H9 (cell line): Measurements from ENCODE around the gene LIPC. TPM values are rescaled to one million over a fixed set of nuclear protein-coding genes. Genes with fewer than 3 reads are reported as not detected.

Experiments used
- DNase-seq: peaks from one replicate; pipeline ENCODE4 v3.0.0-alpha.2; 2017
- H2AFZ ChIP-seq: one replicate; pipeline ENCODE4 v1.6.1; 2013; ENCODE audit warnings: mild to moderate bottlenecking, low read length, control low read depth, moderate library complexity
- H2AK5ac ChIP-seq: 2 replicates; pipeline ENCODE4 v1.6.1; 2013; ENCODE audit warnings: low read length, control low read depth, mixed read lengths; ENCODE audit not compliant: insufficient read length
- H2BK120ac ChIP-seq: one replicate; pipeline ENCODE4 v1.6.1; 2013; ENCODE audit warnings: low read depth, mild to moderate bottlenecking, low read length, control low read depth, inconsistent platforms; ENCODE audit not compliant: poor library complexity, severe bottlenecking
- H2BK12ac ChIP-seq: 2 replicates; pipeline ENCODE4 v1.6.1; 2013; ENCODE audit warnings: low read length, control low read depth, mixed read lengths, low read depth; ENCODE audit not compliant: insufficient read length
- H2BK15ac ChIP-seq: 2 replicates; pipeline ENCODE4 v1.6.1; 2013; ENCODE audit warnings: low read depth, low read length, control low read depth
- H2BK20ac ChIP-seq: one replicate; pipeline ENCODE4 v1.6.1; 2013; ENCODE audit warnings: low read depth, mild to moderate bottlenecking, low read length, control low read depth, inconsistent platforms; ENCODE audit not compliant: poor library complexity, severe bottlenecking
- H2BK5ac ChIP-seq: 2 replicates; pipeline ENCODE4 v1.6.1; 2013; ENCODE audit warnings: low read length, control low read depth, mixed read lengths; ENCODE audit not compliant: insufficient read length
- H3K14ac ChIP-seq: 2 replicates; pipeline ENCODE4 v1.6.1; 2013; ENCODE audit warnings: low read length, control low read depth; ENCODE audit not compliant: insufficient read depth
- H3K18ac ChIP-seq: 2 replicates; pipeline ENCODE4 v1.6.1; 2013; ENCODE audit warnings: low read depth, mild to moderate bottlenecking, mixed read lengths, low read length, control low read depth; ENCODE audit not compliant: insufficient read length
- H3K23ac ChIP-seq: 2 replicates; pipeline ENCODE4 v1.6.1; 2013; ENCODE audit warnings: low read length, control low read depth, mixed read lengths, low read depth; ENCODE audit not compliant: insufficient read length
- H3K23me2 ChIP-seq: 2 replicates; pipeline ENCODE4 v1.6.1; 2013; ENCODE audit warnings: low read depth, mild to moderate bottlenecking, mixed read lengths, low read length, control low read depth; ENCODE audit not compliant: insufficient read length, poor library complexity, severe bottlenecking
- H3K27ac ChIP-seq: 2 replicates; pipeline ENCODE4 v1.5.1; 2013; ENCODE audit warnings: low read length, control low read depth, mixed read lengths, low read depth; ENCODE audit not compliant: insufficient read length
- H3K27me3 ChIP-seq: 2 replicates; pipeline ENCODE4 v1.6.1; 2013; ENCODE audit warnings: low read length, control low read depth, inconsistent platforms; ENCODE audit not compliant: insufficient read depth
- H3K4ac ChIP-seq: 2 replicates; pipeline ENCODE4 v1.6.1; 2013; ENCODE audit warnings: low read depth, mild to moderate bottlenecking, control low read depth, inconsistent platforms, low read length, moderate library complexity
- H3K4me1 ChIP-seq: 2 replicates; pipeline ENCODE4 v1.6.1; 2013; ENCODE audit warnings: low read length, control low read depth, inconsistent platforms; ENCODE audit not compliant: insufficient read depth
- H3K4me2 ChIP-seq: 2 replicates; pipeline ENCODE4 v1.6.1; 2013; ENCODE audit warnings: low read length, control low read depth, mixed read lengths; ENCODE audit not compliant: insufficient read length, insufficient read depth
- H3K56ac ChIP-seq: 2 replicates; pipeline ENCODE4 v1.6.1; 2013; ENCODE audit warnings: low read depth, mild to moderate bottlenecking, mixed read lengths, low read length, control low read depth; ENCODE audit not compliant: insufficient read length
- H3K79me1 ChIP-seq: 2 replicates; pipeline ENCODE4 v1.6.1; 2013; ENCODE audit warnings: low read depth, mild to moderate bottlenecking, moderate library complexity, low read length, control low read depth, inconsistent platforms; ENCODE audit not compliant: insufficient read depth, poor library complexity, severe bottlenecking
- H3K79me2 ChIP-seq: 2 replicates; pipeline ENCODE4 v1.6.1; 2013; ENCODE audit warnings: low read length, control low read depth, inconsistent platforms; ENCODE audit not compliant: insufficient read depth
- H3K9ac ChIP-seq: 2 replicates; pipeline ENCODE4 v1.6.1; 2013; ENCODE audit warnings: low read length, control low read depth, mixed read lengths; ENCODE audit not compliant: insufficient read length; ENCODE audit errors: extremely low read depth
- H3K9me3 ChIP-seq: one replicate; pipeline ENCODE4 v1.6.1; 2013; ENCODE audit warnings: low read depth, low read length, inconsistent platforms; ENCODE audit not compliant: control insufficient read depth
- H3T11ph ChIP-seq: one replicate; pipeline ENCODE4 v1.6.1; 2013; ENCODE audit warnings: mild to moderate bottlenecking, low read length, control low read depth, inconsistent platforms
- H4K20me1 ChIP-seq: one replicate; pipeline ENCODE4 v1.6.1; 2013; ENCODE audit not compliant: control insufficient read depth, insufficient read length, insufficient read depth
- H4K5ac ChIP-seq: 2 replicates; pipeline ENCODE4 v1.6.1; 2013; ENCODE audit warnings: low read depth, mild to moderate bottlenecking, mixed read lengths, low read length, control low read depth; ENCODE audit not compliant: insufficient read length
- H4K8ac ChIP-seq: replicated peaks from 2 replicates; pipeline ENCODE4 v1.6.1; 2013; ENCODE audit warnings: low read length, control low read depth, mixed read lengths, low read depth; ENCODE audit not compliant: insufficient read length
- H4K91ac ChIP-seq: 2 replicates; pipeline ENCODE4 v1.6.1; 2013; ENCODE audit warnings: low read depth, mild to moderate bottlenecking, moderate library complexity, mixed read lengths, low read length, control low read depth; ENCODE audit not compliant: insufficient read length
- H3K27ac Mint-ChIP-seq, 3 experiments: 2 replicates in 2 of 3; 3 replicates in 1 of 3; pipeline ENCODE4 v1.8.0; 2020 to 2021; ENCODE audit warnings: mixed read lengths in 3 of 3, mild to moderate bottlenecking in 1 of 3, moderate library complexity in 1 of 3
- H3K27me3 Mint-ChIP-seq: 2 replicates; pipeline ENCODE4 v1.8.0; 2021; ENCODE audit warnings: low read depth, mild to moderate bottlenecking, moderate library complexity, mixed read lengths
- H3K36me3 Mint-ChIP-seq, 3 experiments: 2 replicates in 2 of 3; 3 replicates in 1 of 3; pipeline ENCODE4 v1.8.0; 2020 to 2021; ENCODE audit warnings: low read depth in 3 of 3, mixed read lengths in 3 of 3; ENCODE audit not compliant: insufficient read depth in 1 of 3
- H3K4me1 Mint-ChIP-seq, 2 experiments: 2 replicates each; pipeline ENCODE4 v1.8.0; 2020; ENCODE audit warnings: mixed read lengths in 2 of 2
- H3K4me3 Mint-ChIP-seq, 2 experiments: 2 replicates in 1 of 2; 3 replicates in 1 of 2; pipeline ENCODE4 v1.8.0; 2020 to 2021; ENCODE audit warnings: mild to moderate bottlenecking in 2 of 2, mixed read lengths in 2 of 2, moderate library complexity in 1 of 2
- H3K9me3 Mint-ChIP-seq, 2 experiments: 2 replicates in 1 of 2; 3 replicates in 1 of 2; pipeline ENCODE4 v1.8.0; 2020; ENCODE audit warnings: mild to moderate bottlenecking in 2 of 2, mixed read lengths in 2 of 2, moderate library complexity in 1 of 2
- CTCF ChIP-seq: fragments of 200-600 bp; sonication (generic); conservative IDR thresholded peaks from 3 replicates; pipeline ENCODE4 v1.8.0; 2021; ENCODE audit warnings: antibody characterized with exemption, mild to moderate bottlenecking
- WGBS: extraction: QIAGEN DNeasy Blood & Tissue Kit; methylation state at CpG from one replicate; pipeline ENCODE4 v1.1.7; 2013; ENCODE audit warnings: missing lambda C conversion rate, low lambda C conversion rate, mixed read lengths; ENCODE audit not compliant: insufficient read length; ENCODE audit errors: extremely low coverage; 5-methylcytosine and 5-hydroxymethylcytosine counted together
- total RNA-seq: library from RNA; stranded (reverse); gene quantifications from 2 replicates; pipeline ENCODE4 v1.2.1, GENCODE V29; 2021

The LIPC gene
- total RNA-seq, 1 experiment from 2014 or later = not detected

- no peak overlapping the region for H3K4me3 Mint-ChIP-seq
- WGBS = no CpG with 5 or more reads among the region's 5 CpGs
- H3K4me1 Mint-ChIP-seq = peaks cover 0 to 16% of the 10 kb centered on the region in 2 experiments; a peak in 3 of 4 replicates
- H3K27ac Mint-ChIP-seq = no peak overlapping the region
- H3K4me2 ChIP-seq = no peak overlapping the region
- no peak overlapping the region for H2AK5ac ChIP-seq
- H3K9me3 ChIP-seq = no peaks in the 10 kb centered on the region
- no peaks in the 10 kb centered on the region for H3K4me1 ChIP-seq
- H3K23ac ChIP-seq = no peak overlapping the region
- no peak overlapping the region for H3K14ac ChIP-seq
- H2BK20ac ChIP-seq = no peak overlapping the region
- H3K23me2 ChIP-seq = no peaks in the 10 kb centered on the region
- H3K4ac ChIP-seq = no peak overlapping the region
- no peaks in the 10 kb centered on the region for H4K20me1 ChIP-seq
- DNase-seq = no peak
- H3K56ac ChIP-seq = no peak overlapping the region
- H3K27me3 ChIP-seq = no peaks in the 10 kb centered on the region
- no peak overlapping the region for H2AFZ ChIP-seq
- H4K8ac ChIP-seq = no peak overlapping the region
- no peaks in the 10 kb centered on the region for H3K36me3 Mint-ChIP-seq
- H4K5ac ChIP-seq = no peak overlapping the region
- H3K79me1 ChIP-seq = no peaks in the 10 kb centered on the region
- no peak for TF ChIP-seq CTCF
- no peak overlapping the region for H3K9ac ChIP-seq
- H4K91ac ChIP-seq = no peak overlapping the region
- H3K27ac ChIP-seq = no peak overlapping the region
- H3K9me3 Mint-ChIP-seq = no peaks in the 10 kb centered on the region
- no peak overlapping the region for H2BK120ac ChIP-seq
- H3T11ph ChIP-seq = no peak overlapping the region
- no peak overlapping the region for H2BK15ac ChIP-seq
- H3K27me3 Mint-ChIP-seq = no peaks in the 10 kb centered on the region
- no peak overlapping the region for H3K18ac ChIP-seq
- H2BK5ac ChIP-seq = no peak overlapping the region
- no peak overlapping the region for H2BK12ac ChIP-seq
- no peaks in the 10 kb centered on the region for H3K79me2 ChIP-seq
These were observed 103.5 kb downstream of the LIPC start for GRCh38 chr15:58535337-58535736.
